Measurements from ENCODE around the gene ATP9A. TPM values are rescaled to one million over a fixed set of nuclear protein-coding genes. Genes with fewer than 3 reads are reported as not detected.

Gene ATP9A
- total and polyA plus RNA-seq, 10 of the 15 experiments (the other 5 are each of a cell fraction or from before 2014, with no cell fraction given), result 0.03 to 0.81 (median 0.14) TPM

DNA sequence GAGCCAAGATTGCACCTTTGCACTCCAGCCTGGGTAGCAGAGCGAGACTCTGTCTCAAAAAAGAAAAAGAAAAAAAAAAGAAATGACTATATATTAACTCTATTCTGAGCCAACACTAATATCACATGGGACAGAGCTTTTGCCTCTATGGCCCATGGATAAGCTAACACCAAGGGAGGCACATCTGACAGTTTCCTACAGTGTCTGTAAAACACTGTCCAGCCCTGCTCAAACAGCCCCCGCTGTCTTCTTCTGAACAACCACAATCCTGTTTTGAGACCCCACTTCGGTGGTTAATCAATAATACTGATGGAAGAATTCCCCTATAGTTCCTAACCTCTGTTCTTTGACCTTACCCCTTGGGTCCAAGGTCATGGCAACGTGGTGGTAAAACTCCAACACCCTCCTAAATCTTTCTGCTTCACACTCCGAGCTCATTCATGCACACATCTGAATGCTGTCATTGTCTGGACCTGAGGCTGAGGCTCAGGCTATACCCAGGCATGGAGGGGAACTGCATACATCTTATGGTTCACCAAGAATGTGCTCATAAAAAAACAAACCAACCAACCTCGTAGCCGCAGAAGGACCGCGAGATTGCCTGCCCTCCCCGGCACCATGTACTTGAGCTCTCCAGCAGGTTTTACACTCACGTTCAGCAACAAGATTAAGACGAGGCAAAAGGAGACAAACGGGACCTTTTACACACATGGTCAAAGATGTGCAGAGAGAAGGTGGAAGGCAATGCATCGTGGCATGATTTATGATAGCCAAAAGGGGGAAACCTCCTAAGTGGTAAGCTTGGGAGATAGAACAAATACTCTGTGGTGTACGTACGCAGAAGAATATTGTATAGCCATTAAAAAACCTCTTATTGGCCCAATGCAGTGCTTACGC lies 120.3 kb downstream of the ATP9A start:
- Histone ChIP-seq H3K4me3 (no peak overlapping the region), H3K4me2 (ENCODE audit: control insufficient read depth, insufficient read depth) (no peak overlapping the region), H3K9me3 (replicated peaks; ENCODE audit: control insufficient read depth, insufficient read depth, low read length) (no peaks in the 10 kb centered on the region), H3K27me3 (replicated peaks in 1 of 2; ENCODE audit: control insufficient read depth in 2 of 2, insufficient read depth in 2 of 2, low read length in 1 of 2) (no peaks in the 10 kb centered on the region; a peak in 1 of 4 replicates), H4K20me1 (ENCODE audit: control insufficient read depth, insufficient read depth) (no peaks in the 10 kb centered on the region), H3K36me3 (ENCODE audit: control insufficient read depth in 2 of 2, insufficient read depth in 2 of 2, low read length in 1 of 2) (no peaks in the 10 kb centered on the region), H3K27ac (ENCODE audit: control insufficient read depth, insufficient read depth) (no peak overlapping the region), H3K79me2 (ENCODE audit: control insufficient read depth, insufficient read depth, low read length) (no peaks in the 10 kb centered on the region), H3K9ac (ENCODE audit: control insufficient read depth, insufficient read depth, low read length) (no peak overlapping the region), H3K4me1 (ENCODE audit: control insufficient read depth, insufficient read depth, low read length) (no peaks in the 10 kb centered on the region), H2AFZ (ENCODE audit: control insufficient read depth, low read depth, low read length) (no peak overlapping the region)
- SMC1A ChIA-PET (ENCODE audit: uncharacterized antibody, unreplicated experiment), result interaction anchor here (1.0 kb wide), 1 partner anchor 10 kb away, joined by 4 read pairs; no protein-coding TSS in a partner anchor
- no peak for TF ChIP-seq MEF2B (IDR thresholded peaks at IDR 0.05; ENCODE audit: partially characterized antibody, poor library complexity, severe bottlenecking)
- TF ChIP-seq, protein P1, sequence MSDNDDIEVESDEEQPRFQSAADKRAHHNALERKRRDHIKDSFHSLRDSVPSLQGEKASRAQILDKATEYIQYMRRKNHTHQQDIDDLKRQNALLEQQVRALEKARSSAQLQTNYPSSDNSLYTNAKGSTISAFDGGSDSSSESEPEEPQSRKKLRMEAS (IDR thresholded peaks at IDR 0.05; ENCODE audit: low read depth, low read length), result no peak
- no peak for TF ChIP-seq EZH2 (IDR thresholded peaks at IDR 0.05; ENCODE audit: borderline replicate concordance, control insufficient read depth, low read depth, low read length)
- TF ChIP-seq GABPA (IDR thresholded peaks at IDR 0.05; ENCODE audit: low read depth), result no peak
- no peak for TF ChIP-seq SMC3 (IDR thresholded peaks at IDR 0.05; ENCODE audit: borderline replicate concordance, low read length)
- no peak for TF ChIP-seq HCFC1 (IDR thresholded peaks at IDR 0.05; ENCODE audit: low read length)
- no peak for TF ChIP-seq POLR2A (IDR thresholded peaks at IDR 0.05; ENCODE audit: low read depth, low read length)
- TF ChIP-seq CEBPB (IDR thresholded peaks at IDR 0.05; ENCODE audit: borderline replicate concordance in 1 of 2, low read depth in 2 of 2, low read length in 2 of 2), result no peak
- no peak for TF ChIP-seq NR2C1 (IDR thresholded peaks at IDR 0.05)
- TF ChIP-seq, protein P2, sequence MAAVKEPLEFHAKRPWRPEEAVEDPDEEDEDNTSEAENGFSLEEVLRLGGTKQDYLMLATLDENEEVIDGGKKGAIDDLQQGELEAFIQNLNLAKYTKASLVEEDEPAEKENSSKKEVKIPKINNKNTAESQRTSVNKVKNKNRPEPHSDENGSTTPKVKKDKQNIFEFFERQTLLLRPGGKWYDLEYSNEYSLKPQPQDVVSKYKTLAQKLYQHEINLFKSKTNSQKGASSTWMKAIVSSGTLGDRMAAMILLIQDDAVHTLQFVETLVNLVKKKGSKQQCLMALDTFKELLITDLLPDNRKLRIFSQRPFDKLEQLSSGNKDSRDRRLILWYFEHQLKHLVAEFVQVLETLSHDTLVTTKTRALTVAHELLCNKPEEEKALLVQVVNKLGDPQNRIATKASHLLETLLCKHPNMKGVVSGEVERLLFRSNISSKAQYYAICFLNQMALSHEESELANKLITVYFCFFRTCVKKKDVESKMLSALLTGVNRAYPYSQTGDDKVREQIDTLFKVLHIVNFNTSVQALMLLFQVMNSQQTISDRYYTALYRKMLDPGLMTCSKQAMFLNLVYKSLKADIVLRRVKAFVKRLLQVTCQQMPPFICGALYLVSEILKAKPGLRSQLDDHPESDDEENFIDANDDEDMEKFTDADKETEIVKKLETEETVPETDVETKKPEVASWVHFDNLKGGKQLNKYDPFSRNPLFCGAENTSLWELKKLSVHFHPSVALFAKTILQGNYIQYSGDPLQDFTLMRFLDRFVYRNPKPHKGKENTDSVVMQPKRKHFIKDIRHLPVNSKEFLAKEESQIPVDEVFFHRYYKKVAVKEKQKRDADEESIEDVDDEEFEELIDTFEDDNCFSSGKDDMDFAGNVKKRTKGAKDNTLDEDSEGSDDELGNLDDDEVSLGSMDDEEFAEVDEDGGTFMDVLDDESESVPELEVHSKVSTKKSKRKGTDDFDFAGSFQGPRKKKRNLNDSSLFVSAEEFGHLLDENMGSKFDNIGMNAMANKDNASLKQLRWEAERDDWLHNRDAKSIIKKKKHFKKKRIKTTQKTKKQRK (IDR thresholded peaks at IDR 0.05; ENCODE audit: low read depth, low read length), result no peak
- no peak for TF ChIP-seq IKZF2 (IDR thresholded peaks at IDR 0.05)
- no peak for TF ChIP-seq ASH2L (IDR thresholded peaks at IDR 0.05; ENCODE audit: borderline replicate concordance, low read depth)
- TF ChIP-seq NR2C2 (IDR thresholded peaks at IDR 0.05; ENCODE audit: borderline replicate concordance, control insufficient read depth, insufficient read length, low read depth), result no peak
- TF ChIP-seq HDAC6 (IDR thresholded peaks at IDR 0.05; ENCODE audit: unreplicated experiment), result no peak
- no peak for TF ChIP-seq PAX5 (IDR thresholded peaks at IDR 0.05; ENCODE audit: borderline replicate concordance, low read depth, low read length)
- FAIRE-seq, result no peak
- RAD21 ChIA-PET (ENCODE audit: unreplicated experiment), result no interaction called here
- 29% methylated on average over 17 of the region's 17 CpGs for WGBS (ENCODE audit: insufficient coverage, insufficient replicate concordance, low lambda C conversion rate, missing lambda C conversion rate)
- no TSS peak for BruUV-seq (replicated peaks)
- CTCF ChIA-PET, result no interaction called here
- POLR2A ChIA-PET, result no interaction called here
- intact Hi-C loops (cut with micrococcal nuclease; ENCODE audit: unreplicated experiment), result no loop called here
- ATAC-seq, result 0 out of 3 replicates have a peak, but pooled peaks have one; percentile 28
- in situ Hi-C loops (cut with MboI), result no loop called here
- DNase-seq (ENCODE audit: low read depth, low spot score), result no peak

Data from GM12878 (cell line).